BLaER1 (cell line): ENCODE data around the gene CD79B.
"Not testable (repeated sequence)": the region's sequence is repeated elsewhere in the genome, so short reads cannot be mapped to it uniquely, and the experiment has no call there.

Experiments
- H3K27ac ChIP-seq: shearing (Covaris generic); formaldehyde crosslinking; 2 replicates; pipeline ENCODE4 v1.8.1; 2022
- H3K27me3 ChIP-seq: shearing (Covaris generic); formaldehyde crosslinking; 2 replicates; pipeline ENCODE4 v1.8.1; 2022
- H3K36me3 ChIP-seq: shearing (Covaris generic); formaldehyde crosslinking; 2 replicates; pipeline ENCODE4 v1.8.1; 2022
- H3K4me1 ChIP-seq: shearing (Covaris generic); formaldehyde crosslinking; 2 replicates; pipeline ENCODE4 v1.8.1; 2022
- H3K4me2 ChIP-seq: shearing (Covaris generic); formaldehyde crosslinking; 2 replicates; pipeline ENCODE4 v1.8.1; 2022
- H3K4me3 ChIP-seq: shearing (Covaris generic); formaldehyde crosslinking; 2 replicates; pipeline ENCODE4 v1.8.1; 2022
- H3K9ac ChIP-seq: shearing (Covaris generic); formaldehyde crosslinking; 2 replicates; pipeline ENCODE4 v1.8.1; 2022
- H3K9me3 ChIP-seq: shearing (Covaris generic); formaldehyde crosslinking; 2 replicates; pipeline ENCODE4 v1.8.1; 2022
- H4K20me1 ChIP-seq: shearing (Covaris generic); formaldehyde crosslinking; 2 replicates; pipeline ENCODE4 v1.8.1; 2022
- Cebpa-rat ChIP-seq: shearing (Covaris generic); IDR thresholded peaks from 2 replicates; pipeline ENCODE4 v1.8.1; 2022

CD79B gene

DNA sequence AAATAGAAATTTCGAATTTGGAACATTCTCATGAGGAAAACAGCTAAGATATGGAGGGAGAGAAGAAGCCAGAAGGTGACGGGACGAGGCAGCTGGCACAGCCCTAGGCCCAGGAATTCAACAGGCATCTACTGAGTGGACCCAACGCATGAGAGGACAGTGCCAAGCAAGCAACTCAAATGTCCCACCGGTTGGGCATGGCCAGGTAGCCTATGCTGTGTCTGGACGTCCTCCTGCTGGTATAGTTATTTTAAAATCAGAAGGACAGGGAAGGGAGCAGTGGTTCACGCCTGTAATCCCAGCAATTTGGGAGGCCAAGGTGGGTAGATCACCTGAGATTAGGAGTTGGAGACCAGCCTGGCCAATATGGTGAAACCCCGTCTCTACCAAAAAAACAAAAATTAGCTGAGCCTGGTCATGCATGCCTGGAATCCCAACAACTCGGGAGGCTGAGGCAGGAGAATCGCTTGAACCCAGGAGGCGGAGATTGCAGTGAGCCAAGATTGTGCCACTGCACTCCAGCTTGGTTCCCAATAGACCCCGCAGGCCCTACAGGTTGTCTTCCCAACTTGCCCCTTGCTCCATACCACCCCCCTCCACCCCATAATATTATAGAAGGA, 15.5 kb downstream of the CD79B start:
- Histone ChIP-seq H3K9ac (no peak overlapping the region), H3K9me3 (no peaks in the 10 kb centered on the region), H4K20me1 (no peaks in the 10 kb centered on the region), H3K4me2 (peak overlapping the region; percentile 81), H3K4me1 (peaks cover 80% of the 10 kb centered on the region), H3K27me3 (no peaks in the 10 kb centered on the region), H3K4me3 (no peak overlapping the region), H3K27ac (no peak overlapping the region), H3K36me3 (no peaks in the 10 kb centered on the region)
- no peak for TF ChIP-seq Cebpa-rat

DNA sequence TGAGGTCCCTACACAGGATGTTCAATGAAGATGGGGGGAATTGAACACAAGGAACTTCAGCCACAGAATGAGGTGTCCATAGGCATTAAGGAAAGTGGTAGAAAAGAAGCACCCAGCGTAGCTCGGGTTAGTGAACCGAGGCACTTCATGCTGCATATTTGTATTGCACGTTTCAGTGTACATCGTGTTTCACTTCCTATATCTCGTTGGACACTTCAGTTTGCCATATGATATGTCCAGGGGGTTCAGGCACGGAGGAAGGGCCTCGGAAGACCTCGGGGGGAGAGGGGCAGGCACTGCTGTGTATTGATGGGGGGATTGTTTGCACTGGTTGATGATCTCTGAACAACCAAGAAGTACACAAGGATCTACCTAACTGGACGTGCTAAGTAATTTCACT, 16.4 kb downstream of the CD79B start:
- H4K20me1 ChIP-seq, H3K4me3 ChIP-seq, H3K36me3 ChIP-seq, H3K27me3 ChIP-seq, H3K9me3 ChIP-seq: not testable (repeated sequence)
- Histone ChIP-seq H3K27ac (peak overlapping the region; percentile 49), H3K4me1 (peaks cover 73% of the 10 kb centered on the region), H3K4me2 (peak overlapping the region; percentile 81), H3K9ac (peak overlapping the region; percentile 41; the same call in 1 of the 2 replicates)

DNA sequence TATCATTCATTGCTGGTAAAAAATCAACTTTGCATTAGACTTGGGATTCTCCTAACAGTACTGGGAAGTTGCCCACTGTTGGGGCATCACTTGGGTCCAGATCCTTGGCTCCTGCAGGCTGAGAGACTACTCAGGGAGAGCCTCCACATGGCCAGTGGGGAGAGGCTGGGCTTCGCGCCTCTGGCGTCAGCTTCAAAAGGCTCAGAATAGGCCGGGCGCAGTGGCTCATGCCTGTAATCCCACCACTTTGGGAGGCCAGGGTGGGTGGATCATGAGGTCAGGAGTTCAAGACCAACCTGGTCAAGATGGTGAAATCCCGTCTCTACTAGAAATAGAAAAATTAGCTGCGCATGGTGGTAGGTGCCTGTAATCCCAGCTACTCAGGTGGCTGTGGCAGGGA, 17.7 kb downstream of the CD79B start:
- TF ChIP-seq Cebpa-rat: no peak
- no peaks in the 10 kb centered on the region for H3K9me3 ChIP-seq
- H3K9ac ChIP-seq: no peak overlapping the region
- no peak overlapping the region for H3K4me2 ChIP-seq
- H4K20me1 ChIP-seq: no peaks in the 10 kb centered on the region
- H3K4me1 ChIP-seq: peaks cover 60% of the 10 kb centered on the region
- no peaks in the 10 kb centered on the region for H3K27me3 ChIP-seq
- no peak overlapping the region for H3K4me3 ChIP-seq
- no peak overlapping the region for H3K27ac ChIP-seq
- H3K36me3 ChIP-seq: no peaks in the 10 kb centered on the region

- TF ChIP-seq Cebpa-rat: no peak
- H3K27ac ChIP-seq: no peak overlapping the region
- no peaks in the 10 kb centered on the region for H3K36me3 ChIP-seq
- H3K4me1 ChIP-seq: peaks cover 46% of the 10 kb centered on the region
- no peaks in the 10 kb centered on the region for H3K9me3 ChIP-seq
- H3K4me3 ChIP-seq: no peak overlapping the region
- H3K9ac ChIP-seq: no peak overlapping the region
- H3K4me2 ChIP-seq: no peak overlapping the region
- no peaks in the 10 kb centered on the region for H3K27me3 ChIP-seq
- H4K20me1 ChIP-seq: no peaks in the 10 kb centered on the region
These were observed 20.5 kb downstream of the CD79B start for GRCh38 chr17:63911657-63912100.

GRCh38 chr17:63911041-63911635, 21.0 kb downstream of the CD79B start, which contains the start of gene CSHL1:
Gene CSHL1, minus strand, starts transcription at chr17:63911258. Its CDS starts 62 bp downstream, at chr17:63911196.
- H3K36me3 ChIP-seq: no peaks in the 10 kb centered on the region
- H4K20me1 ChIP-seq: no peaks in the 10 kb centered on the region
- H3K4me2 ChIP-seq: no peak within 1 kb of the TSS
- H3K9ac ChIP-seq: no peak within 1 kb of the TSS
- no peak within 1 kb of the TSS for H3K4me3 ChIP-seq
- no peaks in the 10 kb centered on the region for H3K9me3 ChIP-seq
- H3K27me3 ChIP-seq: no peaks in the 10 kb centered on the region
- no peak within 1 kb of the TSS for H3K27ac ChIP-seq
- no peak for TF ChIP-seq Cebpa-rat
- peaks cover 40% of the 10 kb centered on the region for H3K4me1 ChIP-seq

- Histone ChIP-seq H3K9ac (no peak overlapping the region), H3K4me3 (no peak overlapping the region), H3K4me2 (peak overlapping the region; percentile 37; the same call in 1 of the 2 replicates), H3K27me3 (no peaks in the 10 kb centered on the region), H3K4me1 (peaks cover 31% of the 10 kb centered on the region), H4K20me1 (no peaks in the 10 kb centered on the region), H3K27ac (no peak overlapping the region), H3K36me3 (no peaks in the 10 kb centered on the region), H3K9me3 (no peaks in the 10 kb centered on the region)
- TF ChIP-seq Cebpa-rat: no peak
These were observed 22.0 kb downstream of the CD79B start for GRCh38 chr17:63910096-63910495.

- not testable (repeated sequence) for H3K36me3 ChIP-seq, H3K27ac ChIP-seq, H4K20me1 ChIP-seq, H3K9ac ChIP-seq, H3K9me3 ChIP-seq, H3K27me3 ChIP-seq, H3K4me3 ChIP-seq
- peaks cover 28% of the 10 kb centered on the region for H3K4me1 ChIP-seq
- H3K4me2 ChIP-seq: peak overlapping the region; percentile 37; the same call in 1 of the 2 replicates
These were observed 22.5 kb downstream of the CD79B start for GRCh38 chr17:63909586-63909985.

- H3K36me3 ChIP-seq, H3K9ac ChIP-seq, H3K9me3 ChIP-seq, H3K4me3 ChIP-seq, H3K27ac ChIP-seq, H3K27me3 ChIP-seq, H4K20me1 ChIP-seq, H3K4me1 ChIP-seq, H3K4me2 ChIP-seq: not testable (repeated sequence)
These were observed 24.9 kb downstream of the CD79B start for GRCh38 chr17:63907161-63907778.

- not testable (repeated sequence) for H3K27me3 ChIP-seq, H3K9me3 ChIP-seq, H3K4me3 ChIP-seq, H3K9ac ChIP-seq, H4K20me1 ChIP-seq, H3K4me2 ChIP-seq, H3K36me3 ChIP-seq, H3K4me1 ChIP-seq, H3K27ac ChIP-seq
These were observed 27.3 kb downstream of the CD79B start for GRCh38 chr17:63904796-63905195.

DNA sequence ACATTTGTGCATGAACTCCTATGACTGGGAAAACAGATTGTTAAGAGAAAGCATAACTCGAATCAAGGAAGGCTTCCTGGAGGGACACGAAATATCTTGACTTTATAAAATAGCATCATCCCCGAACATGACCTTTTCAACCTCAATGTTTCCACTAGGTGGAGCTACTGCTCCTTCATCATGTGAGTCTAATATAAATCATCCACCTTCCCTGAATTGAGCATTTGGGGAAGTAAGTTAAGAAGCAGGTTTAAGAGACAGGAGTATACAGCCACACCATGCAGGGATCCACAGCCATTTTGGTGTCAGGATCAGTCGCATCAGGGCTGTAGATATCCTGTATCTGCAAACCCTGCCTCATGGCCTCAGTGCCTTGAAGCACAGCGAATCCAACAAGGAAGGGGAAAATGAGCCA, 28.3 kb downstream of the CD79B start:
- H3K36me3 ChIP-seq, H3K4me3 ChIP-seq, H4K20me1 ChIP-seq, H3K27ac ChIP-seq, H3K9ac ChIP-seq, H3K4me1 ChIP-seq, H3K27me3 ChIP-seq, H3K9me3 ChIP-seq, H3K4me2 ChIP-seq: not testable (repeated sequence)

DNA sequence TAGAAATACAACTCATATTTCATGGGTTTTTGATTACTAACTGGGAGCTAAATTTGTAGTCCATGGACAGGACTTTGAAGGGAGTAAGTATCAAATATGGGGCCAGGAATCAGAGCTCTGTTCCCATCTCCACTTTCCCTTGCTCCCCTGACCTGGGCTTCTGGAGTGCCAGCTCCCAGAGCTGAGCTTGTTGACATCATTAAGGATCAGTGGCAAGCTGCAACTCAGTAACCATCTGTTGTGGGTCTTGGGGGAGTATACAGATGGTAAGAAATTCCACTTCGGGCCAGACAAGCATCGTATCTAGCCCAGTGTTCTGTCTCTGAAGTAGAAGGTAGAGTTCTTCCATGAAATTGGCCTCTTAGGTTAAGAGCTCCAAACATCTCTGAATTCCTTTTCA, 30.2 kb downstream of the CD79B start:
- H3K9ac ChIP-seq, H3K4me3 ChIP-seq, H3K27me3 ChIP-seq, H4K20me1 ChIP-seq, H3K4me2 ChIP-seq, H3K4me1 ChIP-seq, H3K36me3 ChIP-seq, H3K9me3 ChIP-seq, H3K27ac ChIP-seq: not testable (repeated sequence)

- H3K27me3 ChIP-seq, H4K20me1 ChIP-seq, H3K27ac ChIP-seq, H3K9me3 ChIP-seq, H3K9ac ChIP-seq, H3K4me3 ChIP-seq, H3K4me1 ChIP-seq, H3K4me2 ChIP-seq, H3K36me3 ChIP-seq: not testable (repeated sequence)
These were observed 33.0 kb downstream of the CD79B start for GRCh38 chr17:63898899-63899798.

DNA sequence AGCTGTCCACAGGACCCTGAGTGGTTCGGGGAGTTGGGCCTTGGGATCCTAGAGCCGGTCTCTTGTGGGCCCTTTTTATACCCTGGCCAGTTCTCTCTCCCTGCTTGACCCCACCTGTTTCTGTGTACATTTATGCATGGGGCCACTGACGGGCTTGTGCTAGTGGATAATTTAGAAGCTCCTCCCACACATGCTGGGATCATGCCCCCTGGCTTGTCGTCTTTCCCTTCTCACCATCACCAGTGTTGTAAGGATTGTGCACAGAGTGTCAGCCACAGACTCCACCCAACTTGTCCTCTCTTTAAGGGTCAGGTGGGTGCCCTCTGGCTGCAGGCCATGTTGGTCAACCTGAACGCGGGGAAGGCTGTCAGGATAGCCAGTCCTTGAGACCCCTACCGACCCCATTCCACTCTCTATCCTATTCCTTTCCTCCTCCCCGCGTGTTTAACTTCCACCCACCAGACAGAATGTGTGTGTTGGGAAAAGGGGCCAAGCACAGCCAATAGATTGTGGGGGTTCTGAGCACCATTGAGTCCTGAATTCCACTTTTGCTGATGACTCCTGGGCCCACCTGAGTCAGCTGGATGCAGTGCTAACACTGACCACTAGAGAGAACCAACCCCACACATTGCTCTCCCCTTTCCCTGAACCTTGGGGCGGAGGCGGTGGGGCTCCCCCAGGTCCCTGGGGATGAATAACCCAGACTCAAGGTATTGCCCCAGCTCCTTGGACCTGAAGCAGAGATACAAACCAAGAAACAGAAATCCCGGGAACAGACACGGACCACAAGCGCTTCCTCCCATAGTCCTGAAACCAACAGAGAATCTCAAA, 35.4 kb downstream of the CD79B start, which contains the start of gene CSH1:
Gene CSH1 (minus strand): TSS at position 51 of the 831 bp plus-strand sequence. CDS start 63 bp downstream, outside the sequence.
- H3K27ac ChIP-seq: not testable (repeated sequence)

More for the DNA sequence above, 35.4 kb downstream of the CD79B start, which contains the start of gene CSH1:
- not testable (repeated sequence) for H3K9ac ChIP-seq, H3K4me1 ChIP-seq, H3K36me3 ChIP-seq, H3K27me3 ChIP-seq, H3K4me3 ChIP-seq, H4K20me1 ChIP-seq, H3K9me3 ChIP-seq, H3K4me2 ChIP-seq
